Breast epithelium (tissue), 4 donors: ENCODE results near the gene ITIH3. TPM values are rescaled to one million over a fixed set of nuclear protein-coding genes. Genes with fewer than 3 reads are reported as not detected.

Experiments used
- DNase-seq, 2 donors: peaks; one replicate each; pipeline ENCODE4 v3.0.0-alpha.2; 2019; ENCODE audit warnings: low spot score in 2 of 2
- H3K27ac ChIP-seq, 2 donors: fragments of 200-600 bp; sonication (generic) in 1 of 2; one replicate each; pipeline ENCODE4 v1.5.1; 2016 to 2019; ENCODE audit warnings: mild to moderate bottlenecking in 1 of 2
- H3K27me3 ChIP-seq, 2 donors: fragments of 200-600 bp; sonication (generic) in 1 of 2; one replicate each; pipeline versions ENCODE4 v1.5.1 to v1.6.0; 2017 to 2019; ENCODE audit warnings: control low read depth in 1 of 2, mild to moderate bottlenecking in 1 of 2
- H3K36me3 ChIP-seq: fragments of 200-600 bp; one replicate; pipeline ENCODE4 v1.5.1; 2019
- H3K4me1 ChIP-seq, 2 donors: fragments of 200-600 bp; sonication (generic); one replicate each; pipeline ENCODE4 v1.5.1; 2016 to 2019; ENCODE audit warnings: control low read depth in 1 of 2
- H3K4me3 ChIP-seq, 3 donors: fragments of 200-600 bp; sonication (generic); 1 replicate in 2 of 3; 2 replicates in 1 of 3; pipeline ENCODE4 v1.5.1; 2016 to 2019; ENCODE audit warnings: mild to moderate bottlenecking in 3 of 3, moderate library complexity in 2 of 3
- H3K9me3 ChIP-seq, 2 donors: fragments of 200-600 bp; sonication (generic) in 1 of 2; one replicate each; pipeline ENCODE4 v1.5.1; 2016 to 2019; ENCODE audit warnings: control low read depth in 1 of 2
- CTCF ChIP-seq, 3 donors: fragments of 450-650 bp; IDR thresholded peaks; one replicate each; pipeline ENCODE4 v1.5.1; 2016 to 2017; ENCODE audit warnings: antibody characterized with exemption in 3 of 3, mild to moderate bottlenecking in 3 of 3, moderate library complexity in 3 of 3
- POLR2A ChIP-seq: fragments of 450-650 bp; IDR thresholded peaks from one replicate; pipeline ENCODE4 v1.6.1; 2016; ENCODE audit warnings: antibody characterized with exemption, mild to moderate bottlenecking, moderate library complexity
- POLR2AphosphoS5 ChIP-seq, 3 donors: sonication (generic); formaldehyde crosslinking; IDR thresholded peaks; one replicate each; pipeline ENCODE4 v1.6.1; 2017; ENCODE audit warnings: antibody characterized with exemption in 3 of 3
- intact Hi-C: fragments of 100-400 bp; cut with DNase I; formaldehyde crosslinking; loops from one replicate; pipeline ENCODE4 v1.15.1; 2023; ENCODE audit warnings: low total_unique reads
- total RNA-seq, 3 donors: library from RNA; depleted of rRNA; stranded (reverse); fragments of >200 nt; gene quantifications; one replicate each; pipeline ENCODE4 v1.1.0, GENCODE V29; 2016

ITIH3 gene
- total RNA-seq, 3 donors from 2014 or later: 0.64 to 6.6 (median 0.88) TPM

GRCh38 chr3:52843108-52843865 lies 48.7 kb downstream of the ITIH3 start:
- peak overlapping the region in 1 of 2 donors; percentile 41 for H3K27ac ChIP-seq
- no peaks in the 10 kb centered on the region for H3K36me3 ChIP-seq
- DNase-seq: no peak
- no peaks in the 10 kb centered on the region for H3K9me3 ChIP-seq
- TF ChIP-seq CTCF (IDR thresholded peaks at IDR 0.05) (no peak), POLR2A (no peak), POLR2AphosphoS5 (IDR thresholded peaks at IDR 0.05) (no peak)
- H3K4me3 ChIP-seq: no peak overlapping the region
- H3K27me3 ChIP-seq: no peaks in the 10 kb centered on the region
- intact Hi-C loops: no loop called here
- no peaks in the 10 kb centered on the region for H3K4me1 ChIP-seq

GRCh38 chr3:52843881-52844280 lies 49.3 kb downstream of the ITIH3 start:
- Histone ChIP-seq H3K27ac (peak overlapping the region in 1 of 2 donors; percentile 41), H3K4me3 (no peak overlapping the region), H3K36me3 (no peaks in the 10 kb centered on the region), H3K4me1 (no peaks in the 10 kb centered on the region), H3K9me3 (no peaks in the 10 kb centered on the region), H3K27me3 (no peaks in the 10 kb centered on the region)
- DNase-seq: no peak
- intact Hi-C loops: no loop called here
- TF ChIP-seq POLR2A (no peak), CTCF (IDR thresholded peaks at IDR 0.05) (no peak)

- Histone ChIP-seq H3K36me3 (no peaks in the 10 kb centered on the region), H3K4me1 (no peaks in the 10 kb centered on the region), H3K27ac (peak overlapping the region in 1 of 2 donors; percentile 59), H3K4me3 (no peak overlapping the region), H3K9me3 (no peaks in the 10 kb centered on the region), H3K27me3 (no peaks in the 10 kb centered on the region)
- no peak for DNase-seq
- intact Hi-C loops: no loop called here
- TF ChIP-seq CTCF (IDR thresholded peaks at IDR 0.05) (no peak), POLR2AphosphoS5 (IDR thresholded peaks at IDR 0.05) (no peak), POLR2A (no peak)
These were observed 49.8 kb downstream of the ITIH3 start for GRCh38 chr3:52844290-52844975.

- no peaks in the 10 kb centered on the region for H3K27me3 ChIP-seq
- DNase-seq: no peak
- H3K36me3 ChIP-seq: no peaks in the 10 kb centered on the region
- H3K9me3 ChIP-seq: no peaks in the 10 kb centered on the region
- H3K27ac ChIP-seq: peak overlapping the region in 1 of 2 donors; percentile 8
- TF ChIP-seq POLR2A (no peak), CTCF (IDR thresholded peaks at IDR 0.05) (no peak), POLR2AphosphoS5 (IDR thresholded peaks at IDR 0.05) (no peak)
- intact Hi-C loops: no loop called here
- no peaks in the 10 kb centered on the region for H3K4me1 ChIP-seq
- no peak overlapping the region for H3K4me3 ChIP-seq
These were observed 50.6 kb downstream of the ITIH3 start for GRCh38 chr3:52845157-52845556.
